Measurements from ENCODE around the gene DCC. TPM values are rescaled to one million over a fixed set of nuclear protein-coding genes. Genes with fewer than 3 reads are reported as not detected.

DCC gene
- total RNA-seq, 1 experiment from 2014 or later: not detected

- no peaks in the 10 kb centered on the region for H3K27me3 ChIP-seq (ENCODE audit: low read length)
- ChIA-PET POLR2A (ENCODE audit: unreplicated experiment) (no interaction called here), CTCF (no interaction called here)
- H3K9me3 ChIP-seq (ENCODE audit: low read length): no peaks in the 10 kb centered on the region
- BruUV-seq (replicated peaks): no TSS peak
- no peaks in the 10 kb centered on the region for H4K20me1 ChIP-seq (ENCODE audit: low read length)
- TF ChIP-seq EZH2phosphoT487 (IDR thresholded peaks at IDR 0.05; ENCODE audit: borderline replicate concordance, low read length): no peak
- TF ChIP-seq, protein P1, sequence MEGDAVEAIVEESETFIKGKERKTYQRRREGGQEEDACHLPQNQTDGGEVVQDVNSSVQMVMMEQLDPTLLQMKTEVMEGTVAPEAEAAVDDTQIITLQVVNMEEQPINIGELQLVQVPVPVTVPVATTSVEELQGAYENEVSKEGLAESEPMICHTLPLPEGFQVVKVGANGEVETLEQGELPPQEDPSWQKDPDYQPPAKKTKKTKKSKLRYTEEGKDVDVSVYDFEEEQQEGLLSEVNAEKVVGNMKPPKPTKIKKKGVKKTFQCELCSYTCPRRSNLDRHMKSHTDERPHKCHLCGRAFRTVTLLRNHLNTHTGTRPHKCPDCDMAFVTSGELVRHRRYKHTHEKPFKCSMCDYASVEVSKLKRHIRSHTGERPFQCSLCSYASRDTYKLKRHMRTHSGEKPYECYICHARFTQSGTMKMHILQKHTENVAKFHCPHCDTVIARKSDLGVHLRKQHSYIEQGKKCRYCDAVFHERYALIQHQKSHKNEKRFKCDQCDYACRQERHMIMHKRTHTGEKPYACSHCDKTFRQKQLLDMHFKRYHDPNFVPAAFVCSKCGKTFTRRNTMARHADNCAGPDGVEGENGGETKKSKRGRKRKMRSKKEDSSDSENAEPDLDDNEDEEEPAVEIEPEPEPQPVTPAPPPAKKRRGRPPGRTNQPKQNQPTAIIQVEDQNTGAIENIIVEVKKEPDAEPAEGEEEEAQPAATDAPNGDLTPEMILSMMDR (conservative IDR thresholded peaks at IDR 0.05; ENCODE audit: low read depth, low read length): no peak
- TF ChIP-seq EZH2 (IDR thresholded peaks at IDR 0.05; ENCODE audit: low read length, unreplicated experiment): no peak
- ATAC-seq (no peak), DNase-seq (no peak)
- intact Hi-C loops (cut with micrococcal nuclease): no loop called here
- no peak overlapping the region for H3K4me3 ChIP-seq (ENCODE audit: low read length)
- H3K36me3 ChIP-seq (ENCODE audit: low read depth, low read length): no peaks in the 10 kb centered on the region
- no peak overlapping the region for H3K9ac ChIP-seq (ENCODE audit: low read length)
- H3K79me2 ChIP-seq (ENCODE audit: low read length): no peaks in the 10 kb centered on the region
- no peak overlapping the region for H3K27ac ChIP-seq (ENCODE audit: low read length)
- no peaks in the 10 kb centered on the region for H3K9me2 ChIP-seq (replicated peaks; ENCODE audit: low read length)
- H3K4me1 ChIP-seq (ENCODE audit: insufficient read depth, low read length): no peaks in the 10 kb centered on the region
- no peaks in the 10 kb centered on the region for H3F3A ChIP-seq (ENCODE audit: low read length, unreplicated experiment)
- H2AFZ ChIP-seq (ENCODE audit: low read length): no peak overlapping the region
- no peak overlapping the region for H3K4me2 ChIP-seq (ENCODE audit: low read length)
These were observed 1203.7 kb downstream of the DCC start for GRCh38 chr18:53543711-53544110.

GRCh38 chr18:53544917-53545316, 1204.9 kb downstream of the DCC start:
- Histone ChIP-seq H3K4me2 (ENCODE audit: low read length) (no peak overlapping the region), H3K36me3 (ENCODE audit: low read depth, low read length) (no peaks in the 10 kb centered on the region), H3K27ac (ENCODE audit: low read length) (no peak overlapping the region), H3K9me3 (ENCODE audit: low read length) (no peaks in the 10 kb centered on the region), H3K4me3 (ENCODE audit: low read length) (no peak overlapping the region), H3K4me1 (ENCODE audit: insufficient read depth, low read length) (no peaks in the 10 kb centered on the region), H4K20me1 (ENCODE audit: low read length) (no peaks in the 10 kb centered on the region), H3K27me3 (ENCODE audit: low read length) (no peaks in the 10 kb centered on the region), H2AFZ (ENCODE audit: low read length) (no peak overlapping the region), H3K9ac (ENCODE audit: low read length) (no peak overlapping the region), H3K79me2 (ENCODE audit: low read length) (no peaks in the 10 kb centered on the region), H3K9me2 (replicated peaks; ENCODE audit: low read length) (no peaks in the 10 kb centered on the region), H3F3A (ENCODE audit: low read length, unreplicated experiment) (no peaks in the 10 kb centered on the region)
- intact Hi-C loops (cut with micrococcal nuclease): no loop called here
- no peak for TF ChIP-seq EZH2 (IDR thresholded peaks at IDR 0.05; ENCODE audit: low read length, unreplicated experiment)
- DNase-seq: no peak
- ATAC-seq: no peak
- ChIA-PET POLR2A (ENCODE audit: unreplicated experiment) (no interaction called here), CTCF (no interaction called here)
- BruUV-seq (replicated peaks): no TSS peak

DNA sequence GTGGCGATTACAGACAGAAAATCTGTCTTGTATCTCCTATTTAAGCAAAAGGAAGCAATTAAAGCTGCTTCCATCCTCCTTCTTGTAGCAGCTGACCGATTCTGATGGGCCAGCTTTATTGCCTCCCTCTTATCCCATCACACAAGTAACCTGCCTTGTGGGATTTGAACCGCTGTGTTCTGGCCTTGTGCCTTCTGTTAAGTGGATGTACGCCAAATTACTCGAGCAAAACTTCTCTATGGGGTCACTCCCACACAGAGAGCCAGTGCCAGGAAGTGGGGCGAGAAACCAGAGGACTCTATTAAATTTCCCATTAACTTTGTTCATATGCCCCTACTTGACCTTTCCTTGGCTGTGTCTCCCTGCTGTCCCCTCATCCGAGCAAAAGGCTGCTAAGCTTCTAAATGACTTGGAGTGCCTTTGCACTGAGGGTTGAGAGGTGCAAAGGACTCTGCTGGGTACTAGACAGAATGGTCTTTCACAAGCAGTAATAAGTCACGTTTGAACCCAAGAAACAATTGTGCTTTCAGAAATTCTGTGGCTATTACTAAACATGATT, 1212.0 kb downstream of the DCC start:
- Histone ChIP-seq H3K27ac (ENCODE audit: low read length) (no peak overlapping the region), H3K4me1 (ENCODE audit: insufficient read depth, low read length) (no peaks in the 10 kb centered on the region), H2AFZ (ENCODE audit: low read length) (no peak overlapping the region), H3K9me3 (ENCODE audit: low read length) (no peaks in the 10 kb centered on the region), H3K4me2 (ENCODE audit: low read length) (no peak overlapping the region), H3K27me3 (ENCODE audit: low read length) (no peaks in the 10 kb centered on the region), H3F3A (ENCODE audit: low read length, unreplicated experiment) (no peaks in the 10 kb centered on the region), H4K20me1 (ENCODE audit: low read length) (no peaks in the 10 kb centered on the region), H3K9ac (ENCODE audit: low read length) (no peak overlapping the region), H3K36me3 (ENCODE audit: low read depth, low read length) (no peaks in the 10 kb centered on the region), H3K9me2 (replicated peaks; ENCODE audit: low read length) (no peaks in the 10 kb centered on the region), H3K79me2 (ENCODE audit: low read length) (no peaks in the 10 kb centered on the region), H3K4me3 (ENCODE audit: low read length) (no peak overlapping the region)
- BruUV-seq (replicated peaks): no TSS peak
- CTCF ChIA-PET: no interaction called here
- no peak for DNase-seq
- intact Hi-C loops (cut with micrococcal nuclease): no loop called here
- ATAC-seq: no peak
- TF ChIP-seq, protein P1 (conservative IDR thresholded peaks at IDR 0.05; ENCODE audit: low read depth, low read length): no peak
- TF ChIP-seq EZH2 (IDR thresholded peaks at IDR 0.05; ENCODE audit: low read length, unreplicated experiment) (no peak), EZH2phosphoT487 (IDR thresholded peaks at IDR 0.05; ENCODE audit: borderline replicate concordance, low read length) (no peak)
- POLR2A ChIA-PET (ENCODE audit: unreplicated experiment): no interaction called here

All from PC-3 (cell line).